MM.1S (cell line): Measurements from ENCODE around the gene NUBP1.

ENCODE experiments used
- CTCF ChIP-seq: fragments of 300-600 bp; sonication (generic); IDR thresholded peaks from 2 replicates; pipeline ENCODE4 v1.5.1; 2016; ENCODE audit warnings: antibody characterized with exemption, low read length, mixed read lengths
- EZH2 ChIP-seq: fragments of 300-600 bp; sonication (generic); optimal IDR thresholded peaks from 2 replicates; pipeline ENCODE3; 2017; ENCODE audit warnings: low read depth, mild to moderate bottlenecking, antibody characterized with exemption, low read length, mixed read lengths
- EZH2phosphoT487 ChIP-seq: fragments of 300-600 bp; sonication (generic); IDR thresholded peaks from 2 replicates; pipeline ENCODE4 v1.6.1; 2018; ENCODE audit warnings: antibody characterized with exemption, low read length

- TF ChIP-seq EZH2 (no peak), CTCF (no peak), EZH2phosphoT487 (no peak)
These were observed 33.7 kb downstream of the NUBP1 start for GRCh38 chr16:10777356-10777755.
